Activated CD4-positive, alpha-beta T cell treated with anti-CD3 and anti-CD28 coated beads, Interleukin-2, amount 50 U/mL, for 16 hours (primary cell): ENCODE measurements around the gene UTP18.

Source experiments
- DNase-seq: peaks from one replicate; pipeline ENCODE4 v3.0.0-alpha.2; 2020

UTP18 gene

GRCh38 chr17:51335883-51336822 lies 75.8 kb downstream of the UTP18 start:
- DNase-seq = no peak

- no peak for DNase-seq
Measured at GRCh38 chr17:51341457-51341856, 81.1 kb downstream of the UTP18 start.

- no peak for DNase-seq
Measured at GRCh38 chr17:51342257-51342656, 81.9 kb downstream of the UTP18 start.

GRCh38 chr17:51344532-51344931 lies 84.2 kb downstream of the UTP18 start:
- no peak for DNase-seq

- no peak for DNase-seq
Measured at GRCh38 chr17:51346218-51346982, 86.1 kb downstream of the UTP18 start.
